Activated T-cell treated with anti-CD3 and anti-CD28 coated beads, Interleukin-2, amount 50 U/mL, for 4 hours (primary cell): ENCODE results near the gene PHETA1. TPM values are rescaled to one million over a fixed set of nuclear protein-coding genes. Genes with fewer than 3 reads are reported as not detected.

ENCODE experiments used
- ATAC-seq, 2 donors: fragments of 200-7000 bp; cut with Tn5 transposase; one replicate each; pipeline ENCODE4 v1.10.0; 2021
- DNase-seq: peaks from one replicate; pipeline ENCODE4 v3.0.0-alpha.2; 2020
- H3K27me3 Mint-ChIP-seq: one replicate; pipeline ENCODE4 v1.8.0; 2021; ENCODE audit warnings: low read depth, mixed read lengths
- H3K36me3 Mint-ChIP-seq: one replicate; pipeline ENCODE4 v1.8.0; 2022; ENCODE audit warnings: mixed read lengths; ENCODE audit not compliant: insufficient read depth
- H3K4me1 Mint-ChIP-seq: one replicate; pipeline ENCODE4 v1.8.0; 2021; ENCODE audit warnings: low read depth, mixed read lengths
- H3K4me3 Mint-ChIP-seq: one replicate; pipeline ENCODE4 v1.8.0; 2021; ENCODE audit warnings: mild to moderate bottlenecking, moderate library complexity, mixed read lengths
- H3K9me3 Mint-ChIP-seq: one replicate; pipeline ENCODE4 v1.8.0; 2021; ENCODE audit warnings: mixed read lengths
- total RNA-seq, 3 donors: library from RNA; stranded (reverse); gene quantifications; one replicate each; pipeline ENCODE4 v1.2.1, GENCODE V29; 2021

PHETA1 gene
- 1 to 10 TPM; 1.3 to 3.3 (median 1.8) TPM for total RNA-seq

GRCh38 chr12:111368788-111369495 lies at the start of gene PHETA1:
Gene PHETA1 (minus strand): TSS chr12:111369095. CDS start chr12:111363427, 5,668 bp downstream.
- peaks cover 22% of the 10 kb centered on the region for H3K4me1 Mint-ChIP-seq
- peak; percentile 91 to 92 for ATAC-seq

GRCh38 chr12:111418594-111418880 lies 49.6 kb upstream of the PHETA1 start:
- ATAC-seq, result no peak
- no peaks in the 10 kb centered on the region for H3K27me3 Mint-ChIP-seq
- H3K4me1 Mint-ChIP-seq, result peaks cover 35% of the 10 kb centered on the region
- no peak for DNase-seq
- H3K4me3 Mint-ChIP-seq, result no peak overlapping the region
- no peaks in the 10 kb centered on the region for H3K9me3 Mint-ChIP-seq
- peaks cover 19% of the 10 kb centered on the region for H3K36me3 Mint-ChIP-seq

More at GRCh38 chr12:111368788-111369495, at the start of gene PHETA1:
- Mint-ChIP-seq H3K9me3 (no peaks in the 10 kb centered on the region), H3K27me3 (no peaks in the 10 kb centered on the region), H3K36me3 (peaks cover 3% of the 10 kb centered on the region), H3K4me3 (peak within 1 kb of the TSS; percentile 80)
- peak; percentile 73 for DNase-seq

- Mint-ChIP-seq H3K9me3 (no peaks in the 10 kb centered on the region), H3K4me1 (peaks cover 40% of the 10 kb centered on the region), H3K36me3 (peaks cover 23% of the 10 kb centered on the region), H3K4me3 (no peak overlapping the region), H3K27me3 (no peaks in the 10 kb centered on the region)
- DNase-seq (no peak), ATAC-seq (no peak)
Measured at GRCh38 chr12:111417784-111418593, 49.1 kb upstream of the PHETA1 start.

- Mint-ChIP-seq H3K9me3 (no peaks in the 10 kb centered on the region), H3K4me1 (peaks cover 43% of the 10 kb centered on the region), H3K27me3 (no peaks in the 10 kb centered on the region), H3K4me3 (no peak overlapping the region), H3K36me3 (peaks cover 25% of the 10 kb centered on the region)
- ATAC-seq (no peak), DNase-seq (no peak)
Measured at GRCh38 chr12:111417290-111417689, 48.4 kb upstream of the PHETA1 start.

GRCh38 chr12:111414711-111415252 lies 45.9 kb upstream of the PHETA1 start:
- Mint-ChIP-seq H3K4me1 (peaks cover 62% of the 10 kb centered on the region), H3K27me3 (no peaks in the 10 kb centered on the region), H3K4me3 (no peak overlapping the region), H3K9me3 (no peaks in the 10 kb centered on the region), H3K36me3 (peaks cover 23% of the 10 kb centered on the region)
- ATAC-seq (no peak), DNase-seq (no peak)

GRCh38 chr12:111413442-111414086 lies 44.7 kb upstream of the PHETA1 start:
- H3K9me3 Mint-ChIP-seq, result no peaks in the 10 kb centered on the region
- peaks cover 73% of the 10 kb centered on the region for H3K4me1 Mint-ChIP-seq
- peaks cover 23% of the 10 kb centered on the region for H3K36me3 Mint-ChIP-seq
- H3K27me3 Mint-ChIP-seq, result no peaks in the 10 kb centered on the region
- H3K4me3 Mint-ChIP-seq, result no peak overlapping the region
- ATAC-seq (no peak), DNase-seq (no peak)

GRCh38 chr12:111412830-111413441 lies 44.0 kb upstream of the PHETA1 start:
- Mint-ChIP-seq H3K27me3 (no peaks in the 10 kb centered on the region), H3K4me3 (peak overlapping the region; percentile 59), H3K4me1 (peaks cover 80% of the 10 kb centered on the region), H3K9me3 (no peaks in the 10 kb centered on the region), H3K36me3 (peaks cover 23% of the 10 kb centered on the region)
- DNase-seq, result no peak
- no peak for ATAC-seq

GRCh38 chr12:111412007-111412829 lies 43.3 kb upstream of the PHETA1 start:
- DNase-seq, result no peak
- Mint-ChIP-seq H3K4me1 (peaks cover 84% of the 10 kb centered on the region), H3K4me3 (peak overlapping the region; percentile 59), H3K36me3 (peaks cover 23% of the 10 kb centered on the region), H3K9me3 (no peaks in the 10 kb centered on the region), H3K27me3 (no peaks in the 10 kb centered on the region)
- peak; percentile 24 to 29 for ATAC-seq

- Mint-ChIP-seq H3K36me3 (peaks cover 19% of the 10 kb centered on the region), H3K4me3 (peak overlapping the region; percentile 8), H3K4me1 (peaks cover 83% of the 10 kb centered on the region), H3K27me3 (no peaks in the 10 kb centered on the region), H3K9me3 (no peaks in the 10 kb centered on the region)
- DNase-seq (no peak), ATAC-seq (no peak)
Measured at GRCh38 chr12:111411185-111411764, 42.4 kb upstream of the PHETA1 start.

- Mint-ChIP-seq H3K4me1 (peaks cover 80% of the 10 kb centered on the region), H3K27me3 (no peaks in the 10 kb centered on the region), H3K9me3 (no peaks in the 10 kb centered on the region), H3K36me3 (peaks cover 17% of the 10 kb centered on the region), H3K4me3 (peak overlapping the region; percentile 89)
- ATAC-seq (no peak), DNase-seq (no peak)
Measured at GRCh38 chr12:111410431-111411184, 41.7 kb upstream of the PHETA1 start.

- Mint-ChIP-seq H3K4me3 (peak overlapping the region; percentile 89), H3K4me1 (peaks cover 80% of the 10 kb centered on the region), H3K9me3 (no peaks in the 10 kb centered on the region), H3K36me3 (peaks cover 15% of the 10 kb centered on the region), H3K27me3 (no peaks in the 10 kb centered on the region)
- ATAC-seq (no peak), DNase-seq (no peak)
Measured at GRCh38 chr12:111409780-111410430, 41.0 kb upstream of the PHETA1 start.

- H3K27me3 Mint-ChIP-seq, result no peaks in the 10 kb centered on the region
- H3K4me1 Mint-ChIP-seq, result peaks cover 80% of the 10 kb centered on the region
- peak overlapping the region; percentile 89 for H3K4me3 Mint-ChIP-seq
- DNase-seq, result no peak
- peaks cover 15% of the 10 kb centered on the region for H3K36me3 Mint-ChIP-seq
- H3K9me3 Mint-ChIP-seq, result no peaks in the 10 kb centered on the region
- no peak for ATAC-seq
Measured at GRCh38 chr12:111409403-111409779, 40.5 kb upstream of the PHETA1 start.
